Stimulated activated naive CD4-positive, alpha-beta T cell (primary cell): ENCODE measurements around the gene ARHGAP18.

Source experiments
- DNase-seq, 6 experiments: peaks; one replicate each; lab custom pipeline; 2025; lab: John Stamatoyannopoulos, UW

Gene ARHGAP18

DNA sequence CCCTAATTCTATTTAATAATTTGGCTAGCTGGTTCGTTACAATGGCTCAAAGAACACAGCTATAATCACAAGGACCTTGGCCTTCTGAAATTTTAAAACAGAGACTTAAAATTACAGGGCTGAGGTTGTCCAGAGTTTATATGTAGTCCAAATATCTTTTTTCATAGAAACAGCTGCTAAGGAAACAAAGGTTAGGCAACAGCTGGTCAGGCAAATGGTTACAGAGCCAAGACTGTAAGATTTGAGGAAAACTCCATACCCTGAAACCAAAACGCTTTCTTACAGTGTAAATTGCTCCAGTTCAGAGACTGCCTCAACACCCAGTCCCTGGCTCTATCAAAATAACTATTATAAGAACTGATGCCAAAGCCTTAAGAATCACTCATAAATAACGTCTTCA, 9.7 kb upstream of the ARHGAP18 start:
- DNase-seq: no peak

DNA sequence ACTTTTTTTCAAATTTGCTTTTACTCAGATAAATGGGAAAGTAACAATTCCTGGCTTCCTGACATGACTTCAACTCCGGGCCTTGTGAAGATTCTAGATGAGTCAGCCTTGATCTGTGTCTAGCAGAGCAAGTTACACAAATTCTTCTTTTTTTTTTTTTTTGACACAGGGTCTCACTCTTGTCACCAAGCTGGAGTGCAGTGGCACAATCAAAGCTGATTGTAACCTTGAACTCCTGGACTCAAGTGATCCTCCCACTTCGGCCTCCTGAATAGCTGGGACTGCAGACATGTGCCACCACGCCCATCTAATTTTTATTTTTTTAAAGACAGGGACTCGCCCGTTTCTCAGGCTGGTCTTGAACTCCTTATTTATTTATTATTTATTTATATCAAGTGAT, 7.3 kb upstream of the ARHGAP18 start:
- no peak for DNase-seq

DNA sequence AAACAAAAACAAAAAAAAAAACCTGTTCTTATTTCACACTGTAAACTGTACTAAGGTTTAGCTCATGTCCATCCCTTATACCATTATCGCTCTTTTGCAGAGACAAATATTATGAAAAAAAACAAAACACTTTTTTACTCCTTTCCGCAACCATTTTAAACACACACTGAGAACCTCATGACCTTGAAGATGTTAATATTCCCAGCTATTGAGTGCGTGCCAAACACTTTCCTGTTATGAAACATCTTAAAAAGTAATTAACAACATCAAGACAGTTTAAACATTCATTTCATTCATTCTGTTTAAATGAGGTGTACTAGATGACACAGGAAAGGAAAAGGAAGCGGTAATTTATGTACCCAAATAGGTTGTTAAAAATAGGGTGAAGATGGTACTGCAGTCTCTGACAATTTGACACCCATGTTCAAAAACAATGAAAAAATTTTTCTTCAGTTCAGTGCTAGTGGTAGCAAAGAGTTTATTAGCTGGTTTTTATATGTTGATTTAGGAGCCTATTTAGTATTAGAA, 3.9 kb upstream of the ARHGAP18 start:
- no peak for DNase-seq

DNA sequence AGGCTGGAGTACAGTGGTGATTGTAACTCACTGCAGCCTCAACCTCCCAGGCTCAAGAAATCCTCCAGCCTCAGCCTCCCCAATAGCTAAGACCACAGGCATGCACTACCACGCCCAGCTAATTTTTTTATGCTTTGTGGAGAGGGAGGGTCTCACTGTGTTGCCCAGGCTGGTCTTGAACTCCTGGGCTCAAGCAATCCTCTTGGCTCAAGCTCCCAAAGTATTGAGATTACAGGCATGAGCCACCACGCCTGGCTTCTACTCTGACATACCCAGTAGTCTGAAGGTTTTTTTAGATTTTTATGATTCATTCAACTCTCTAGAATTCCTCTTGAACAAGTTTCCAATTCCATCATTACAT, 1.3 kb upstream of the ARHGAP18 start:
- DNase-seq: no peak

DNA sequence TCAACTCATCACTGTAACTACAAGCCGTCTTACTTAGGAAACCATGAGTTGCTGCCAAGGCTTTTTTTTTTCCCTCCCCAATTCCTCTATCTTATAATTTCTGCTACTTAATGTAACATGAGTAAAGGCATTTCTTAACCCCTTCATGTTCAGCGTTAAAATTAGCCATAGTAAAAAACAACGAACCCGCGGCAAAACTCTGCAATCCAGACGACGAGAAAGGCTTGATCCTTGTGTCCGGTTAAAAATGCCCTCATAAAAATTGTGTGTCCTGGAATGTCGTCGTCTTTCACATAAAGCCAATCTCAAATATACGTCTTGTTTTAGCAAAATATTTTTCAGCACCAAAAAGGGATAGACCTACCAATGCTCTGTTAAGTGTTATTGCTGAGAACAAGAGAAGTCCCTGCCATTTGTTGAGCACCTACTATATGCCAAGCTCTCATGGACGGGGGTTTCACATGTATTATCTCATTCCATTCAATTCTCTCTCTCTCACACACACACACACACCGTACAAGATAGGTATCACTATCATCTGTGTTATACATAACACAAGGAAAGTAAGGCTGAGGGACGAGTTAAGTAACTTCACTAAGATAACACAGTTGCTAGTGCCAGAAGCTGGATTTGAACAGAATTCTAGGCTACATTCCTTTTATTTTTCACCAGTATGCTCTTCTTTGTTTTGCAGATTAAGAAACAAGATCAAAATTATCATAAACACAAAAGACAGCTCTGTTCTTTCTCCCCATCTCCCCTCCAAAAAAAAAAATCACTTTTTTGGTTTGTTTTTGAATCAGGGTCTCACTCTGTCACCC, 683 bp upstream of the ARHGAP18 start:
- no peak for DNase-seq

DNA sequence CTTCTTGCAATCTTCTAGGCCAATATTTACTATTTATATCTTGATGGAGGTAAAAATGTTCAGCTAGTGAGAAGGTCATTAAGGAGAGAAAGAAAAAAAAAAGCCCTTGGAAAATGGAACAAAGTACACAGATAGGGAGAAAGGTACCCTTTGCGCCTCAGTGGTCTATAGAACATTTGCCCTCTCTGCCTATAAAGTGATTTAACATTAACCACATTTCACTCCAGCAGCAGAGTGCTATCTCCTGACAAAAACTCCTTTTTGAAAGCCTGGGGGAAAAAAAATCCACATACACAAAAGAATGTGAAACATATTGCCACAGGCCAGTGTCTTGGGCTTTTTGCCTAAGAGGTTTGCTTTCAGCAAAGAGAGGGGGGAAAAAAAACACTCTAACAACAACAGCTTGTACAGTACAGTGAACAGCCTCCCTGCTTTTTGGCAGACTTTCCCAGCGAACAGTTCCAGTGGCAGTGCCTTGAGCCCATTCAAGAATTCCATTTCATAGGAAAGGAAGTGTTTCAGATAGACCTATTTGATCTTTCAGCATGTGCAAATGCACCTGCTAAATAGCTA, 695 bp downstream of the ARHGAP18 start:
- no peak for DNase-seq

DNA sequence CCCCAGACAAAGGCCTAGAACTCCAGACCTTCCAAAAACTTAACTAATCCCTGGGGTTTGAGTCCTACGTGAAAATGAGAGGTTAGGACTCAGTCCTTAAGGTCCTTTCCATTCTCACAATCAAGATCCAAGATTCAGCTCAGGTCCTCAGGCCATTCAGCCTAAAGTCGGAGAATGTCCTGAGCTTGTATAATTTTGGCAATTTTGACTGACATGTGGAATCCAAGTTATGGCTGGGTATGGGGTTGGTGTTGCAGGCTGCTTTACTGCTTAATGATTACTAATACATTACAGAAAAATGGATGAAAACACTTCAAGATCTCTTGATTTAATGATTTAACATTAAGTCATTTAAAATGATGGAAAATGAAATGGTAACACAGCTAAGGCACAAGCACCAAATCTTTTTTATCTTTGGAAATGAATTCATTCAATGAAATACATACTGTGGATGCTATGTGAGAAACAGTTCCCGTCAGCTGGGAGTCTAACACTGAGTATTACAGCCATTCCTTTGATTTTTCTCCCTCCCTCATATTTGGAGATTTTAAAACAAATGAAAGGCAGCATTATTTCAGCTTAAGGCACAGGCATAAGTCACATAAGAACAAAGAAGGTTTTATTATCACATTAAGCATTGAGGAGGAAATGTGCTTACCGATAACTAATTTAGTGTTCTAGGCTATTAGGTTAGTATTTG, 1.3 kb downstream of the ARHGAP18 start:
- DNase-seq: no peak

DNA sequence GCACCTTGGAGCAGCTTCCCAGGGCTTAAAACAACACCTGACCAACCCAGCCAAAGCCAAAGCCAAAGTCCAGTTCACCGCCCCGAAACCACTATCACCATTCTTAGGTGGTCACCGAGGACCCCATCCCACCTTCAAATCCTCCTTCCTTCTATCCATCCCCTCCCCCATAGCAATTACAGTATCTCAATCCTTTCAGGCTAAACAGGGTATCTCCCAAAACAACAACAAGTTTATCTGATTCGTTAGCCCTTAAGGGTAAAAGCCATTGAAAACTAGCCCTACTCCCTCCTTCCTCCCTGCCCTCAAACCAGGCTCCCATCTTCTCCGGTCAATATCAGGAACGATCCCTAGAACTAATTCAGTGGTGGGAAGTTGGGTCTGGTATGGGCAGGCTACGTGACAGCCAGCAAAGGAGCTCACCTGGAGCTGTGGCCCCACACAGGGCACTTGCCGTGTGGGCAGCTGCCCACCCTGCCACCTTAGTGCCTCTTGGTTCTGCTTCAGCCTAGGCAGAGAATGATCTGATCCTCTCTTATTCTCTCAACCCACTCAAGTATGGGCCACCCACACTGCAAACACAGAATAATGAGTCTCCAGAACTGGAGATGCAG, 2.0 kb downstream of the ARHGAP18 start:
- no peak for DNase-seq

DNA sequence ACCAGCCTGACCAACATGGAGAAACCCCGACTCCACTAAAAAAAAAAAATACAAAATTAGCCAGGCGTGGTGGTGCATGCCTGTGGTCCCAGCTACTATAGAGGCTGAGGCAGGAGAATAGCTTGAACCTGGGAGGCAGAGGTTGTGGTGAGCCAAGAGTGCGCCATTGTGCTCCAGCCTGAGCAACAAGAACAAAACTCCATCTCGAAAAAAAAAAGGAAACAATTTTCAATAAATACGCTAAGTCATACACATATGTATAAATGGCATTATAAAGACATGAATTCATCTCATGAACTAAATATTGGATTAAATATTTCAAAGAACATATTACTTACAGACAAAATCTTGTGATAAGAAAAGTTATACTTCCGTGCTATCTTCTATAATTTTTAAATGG, 2.9 kb downstream of the ARHGAP18 start:
- DNase-seq: no peak

DNA sequence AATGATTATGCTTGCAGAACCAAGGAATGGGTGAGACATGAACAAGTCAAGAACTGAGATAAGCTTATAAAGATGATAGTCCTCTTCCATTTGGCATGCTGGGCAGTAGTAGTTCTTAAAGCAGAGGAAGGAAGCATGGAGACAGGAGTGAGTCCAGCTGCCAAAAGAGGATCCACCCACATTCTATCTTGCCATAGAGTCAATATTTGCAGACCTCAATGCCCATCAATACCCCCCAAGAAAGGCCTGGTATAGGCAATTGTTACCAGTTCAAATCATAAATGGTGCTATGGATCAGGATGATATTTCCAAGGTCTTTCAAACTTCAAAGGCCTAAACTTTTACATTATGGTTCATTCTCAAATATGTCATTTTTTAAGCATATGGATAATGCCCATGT, 4.8 kb downstream of the ARHGAP18 start:
- no peak for DNase-seq

DNA sequence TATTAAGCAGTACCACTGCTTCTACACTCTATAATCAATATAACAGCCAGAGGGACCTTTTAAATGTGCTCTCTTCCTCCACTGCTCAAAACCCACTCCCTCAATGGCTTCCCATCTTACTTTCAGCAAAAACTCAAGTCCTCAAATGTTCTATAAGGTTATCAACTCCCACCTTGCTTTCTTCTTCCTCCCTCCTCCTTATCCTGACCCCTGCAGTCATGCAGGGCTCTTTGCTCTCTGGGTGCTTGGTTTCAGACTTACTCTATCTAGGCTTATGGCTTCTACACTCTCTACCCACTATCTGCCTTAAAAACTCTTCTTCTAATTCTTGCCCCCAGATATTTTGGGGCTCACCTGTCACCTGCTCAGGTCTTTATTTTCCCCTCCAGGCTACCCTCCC, 5.3 kb downstream of the ARHGAP18 start:
- DNase-seq: no peak

DNA sequence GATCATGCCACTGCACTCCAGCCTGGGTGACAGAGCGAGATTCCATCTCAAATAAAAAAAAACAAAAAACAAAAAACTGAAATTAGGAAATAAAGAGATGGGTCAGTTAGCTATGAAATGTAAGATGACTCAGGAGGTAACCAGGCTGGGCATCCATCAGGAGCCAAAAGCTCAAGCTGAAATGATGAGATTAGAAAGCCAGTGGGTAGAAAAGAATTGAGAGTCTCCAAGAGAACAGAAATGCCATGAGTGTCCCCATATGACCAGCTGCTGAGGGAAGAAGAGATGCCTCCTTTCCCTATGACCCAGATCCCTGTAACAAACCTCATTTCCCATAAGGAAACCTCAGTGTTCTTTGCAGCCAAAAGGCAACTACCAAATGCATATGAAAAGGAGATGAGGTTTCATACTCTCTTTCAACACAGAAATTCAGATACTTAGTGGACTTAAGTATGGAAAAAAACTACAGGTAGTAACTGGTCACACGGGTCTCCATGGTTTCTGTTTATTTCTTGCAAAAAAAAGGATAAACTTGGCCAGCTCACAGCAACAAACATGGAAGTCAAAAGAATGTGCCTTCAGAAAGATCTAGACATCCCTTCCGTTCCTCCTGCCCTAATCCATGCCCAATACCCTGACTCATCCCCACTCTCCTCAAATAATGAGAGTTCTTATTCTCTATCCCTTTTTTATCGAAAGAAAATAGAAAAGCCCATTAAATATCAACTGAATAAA, 8.1 kb downstream of the ARHGAP18 start:
- DNase-seq: no peak

DNA sequence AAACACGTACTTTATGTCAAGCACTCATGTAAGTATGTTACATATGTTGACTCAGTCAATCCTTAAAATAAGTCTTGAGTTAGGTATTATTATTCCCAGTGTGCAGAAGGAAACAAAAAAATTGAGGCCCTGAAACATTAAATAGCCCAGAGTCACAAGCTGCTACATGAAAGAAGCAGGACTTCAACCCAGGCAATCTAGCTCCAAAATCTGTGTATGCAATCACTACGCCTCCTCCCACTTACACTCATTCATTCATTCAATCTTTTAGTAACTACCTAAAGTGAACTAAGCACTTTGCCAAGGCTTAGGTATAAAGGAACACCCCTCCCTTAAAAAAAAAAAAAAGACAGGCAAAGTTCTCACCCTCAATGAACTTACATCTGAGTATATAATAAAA, 9.3 kb downstream of the ARHGAP18 start:
- DNase-seq: no peak

DNA sequence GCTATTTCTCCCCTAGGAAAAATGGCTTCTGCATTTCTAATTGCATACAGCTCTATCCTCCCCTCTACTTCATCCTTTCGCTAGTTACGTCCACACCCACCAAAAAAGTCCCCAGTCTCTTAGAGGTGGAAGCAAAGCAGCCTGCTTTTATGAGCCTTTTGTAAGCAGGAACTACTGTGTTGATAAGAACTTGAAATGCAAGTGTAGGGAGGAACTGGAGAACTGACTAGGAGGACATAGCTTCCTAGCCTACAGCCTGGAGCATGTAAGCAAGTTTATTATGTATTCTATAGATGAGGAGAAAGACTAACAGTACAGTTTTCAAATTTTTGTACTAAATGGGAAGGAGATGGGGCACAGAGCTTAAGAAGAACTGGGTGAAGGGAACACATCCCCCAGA, 10.3 kb downstream of the ARHGAP18 start:
- no peak for DNase-seq

DNA sequence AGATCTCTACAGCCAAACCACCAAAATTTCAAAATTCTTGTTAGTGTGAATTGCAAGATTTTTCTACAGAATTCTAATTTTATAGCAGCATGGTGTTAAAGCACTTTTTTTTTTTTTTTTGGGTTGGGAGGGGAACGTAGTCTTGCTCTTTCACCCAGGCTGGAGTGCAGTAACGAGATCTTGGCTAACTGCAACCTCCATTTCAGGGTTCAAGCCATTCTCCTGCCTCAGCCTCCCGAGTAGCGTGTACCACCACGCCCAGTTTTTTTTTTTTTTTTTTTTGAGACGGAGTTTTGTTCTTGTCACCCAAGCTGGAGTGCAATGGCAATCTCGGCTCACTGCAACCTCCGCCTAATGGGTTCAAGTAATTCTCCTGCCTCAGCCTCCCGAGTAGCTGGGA, 11.5 kb downstream of the ARHGAP18 start:
- DNase-seq: no peak

DNA sequence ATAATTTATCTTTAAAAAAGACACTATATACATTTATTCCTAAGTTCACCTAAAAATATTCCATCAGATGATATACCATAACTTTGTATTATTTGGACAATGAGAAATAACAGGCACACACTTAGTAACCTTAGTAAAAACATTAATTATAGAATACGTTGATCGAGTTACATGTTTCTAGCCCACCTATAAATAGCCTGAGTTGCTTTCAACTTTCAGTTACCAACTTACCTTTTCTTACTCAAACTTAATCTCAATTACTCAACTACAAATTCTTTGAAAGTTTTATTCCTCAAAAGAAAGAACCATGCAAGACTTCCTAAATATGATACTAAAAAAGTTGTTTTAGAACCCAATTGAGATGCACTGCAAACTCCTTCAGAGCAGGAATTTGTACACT, 12.2 kb downstream of the ARHGAP18 start:
- DNase-seq: no peak

DNA sequence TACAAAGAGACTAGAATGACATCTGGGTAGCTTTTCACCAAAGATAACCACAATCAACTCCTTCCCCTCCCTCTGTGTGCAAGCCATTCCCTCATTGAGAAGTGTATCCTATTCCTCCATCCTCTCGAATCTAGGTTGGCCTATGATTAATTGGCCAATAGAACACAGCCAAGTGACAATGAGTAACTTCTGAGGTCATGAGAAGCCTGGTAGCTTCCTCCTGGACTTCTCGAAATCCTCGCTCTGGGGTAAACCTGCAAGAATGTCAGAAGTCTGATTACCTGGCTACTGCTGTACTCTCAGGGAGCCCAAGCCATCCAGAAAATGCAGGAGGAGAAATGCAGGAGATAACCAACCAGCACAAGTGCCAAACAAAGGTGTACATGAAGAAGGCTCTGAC, 13.1 kb downstream of the ARHGAP18 start:
- no peak for DNase-seq

DNA sequence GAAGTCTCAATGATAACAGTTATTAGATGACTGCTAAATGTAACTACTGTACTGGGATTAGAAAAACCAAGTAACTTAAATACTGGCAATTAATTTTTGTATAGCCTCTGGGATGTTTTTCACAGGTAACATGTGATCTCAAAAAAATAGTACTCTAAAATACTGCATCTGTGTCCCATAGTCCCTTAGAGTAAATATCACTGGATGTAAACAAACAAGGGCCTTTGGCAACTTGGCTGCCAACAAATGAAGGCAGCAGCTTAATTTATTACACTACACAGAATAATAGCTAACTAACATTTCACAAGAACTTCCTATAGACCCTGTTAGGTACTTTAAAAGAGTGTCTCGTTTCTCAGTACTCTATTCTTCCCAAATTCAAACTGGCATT, 14.0 kb downstream of the ARHGAP18 start:
- no peak for DNase-seq

DNA sequence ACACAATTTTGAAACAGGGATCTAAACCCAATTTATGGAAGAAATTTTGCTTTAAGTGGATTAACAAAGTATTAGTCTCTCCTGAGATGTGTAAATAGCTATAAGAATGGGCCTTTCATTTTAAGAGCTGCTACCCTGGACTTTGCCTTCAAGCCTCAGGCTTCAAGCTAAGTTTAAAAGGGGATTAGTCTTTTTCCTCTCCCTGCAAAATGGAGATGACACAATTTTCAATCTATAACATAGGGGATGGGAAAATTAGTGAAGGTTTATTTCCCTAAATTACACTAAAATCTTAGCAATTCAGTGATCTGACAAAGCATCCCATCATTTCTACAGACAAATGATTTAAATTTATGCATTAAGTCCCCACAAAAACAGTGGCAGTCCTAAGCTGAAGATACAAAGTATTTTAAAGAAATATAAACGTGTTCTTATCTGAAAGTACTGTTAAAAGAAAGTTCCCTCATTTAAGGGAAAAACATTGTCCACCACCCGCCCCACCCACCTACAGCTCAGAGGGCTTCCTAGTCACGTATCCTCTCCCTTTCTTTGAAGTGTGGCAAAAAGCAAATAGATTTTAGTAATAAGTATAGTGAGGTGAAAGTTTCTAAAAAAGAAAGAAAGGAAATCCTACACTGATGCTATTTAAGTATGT, 14.5 kb downstream of the ARHGAP18 start:
- no peak for DNase-seq

DNA sequence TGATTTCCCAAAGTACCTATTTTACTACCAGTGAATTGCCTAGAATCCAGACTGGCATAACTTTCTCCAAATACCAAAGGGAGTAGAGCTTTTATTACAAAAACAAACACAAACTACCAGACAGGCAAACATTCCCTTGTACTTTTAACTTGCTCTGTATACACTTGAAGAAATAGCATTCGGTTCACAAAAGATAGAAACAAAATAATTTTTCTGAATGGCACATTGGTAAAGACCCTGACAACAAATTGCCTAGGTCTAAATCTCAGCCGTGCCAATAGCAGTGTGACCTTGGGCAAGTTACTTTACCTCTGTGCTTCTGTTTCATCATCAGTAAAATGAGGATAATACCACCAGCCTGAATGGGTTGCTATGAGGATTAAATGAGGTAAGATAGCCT, 15.9 kb downstream of the ARHGAP18 start:
- DNase-seq: no peak

DNA sequence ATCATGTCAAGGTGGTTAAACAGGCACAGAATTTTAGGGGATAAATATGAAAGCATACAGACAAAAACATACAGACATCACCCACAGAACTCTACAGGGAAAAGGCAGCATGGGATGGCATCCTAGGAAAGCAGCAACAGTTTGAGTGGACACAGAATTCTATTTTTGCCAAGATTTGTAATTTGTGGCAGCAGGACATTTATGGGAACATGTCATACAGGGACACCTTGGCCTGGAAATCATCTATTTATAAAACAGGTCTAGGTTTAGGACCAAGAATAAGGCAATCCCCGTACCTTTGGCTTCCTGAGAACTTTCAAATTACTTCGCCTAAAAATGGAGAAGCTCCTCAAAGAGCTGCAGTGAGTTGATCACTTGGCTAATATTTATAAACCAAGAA, 17.5 kb downstream of the ARHGAP18 start:
- no peak for DNase-seq

DNA sequence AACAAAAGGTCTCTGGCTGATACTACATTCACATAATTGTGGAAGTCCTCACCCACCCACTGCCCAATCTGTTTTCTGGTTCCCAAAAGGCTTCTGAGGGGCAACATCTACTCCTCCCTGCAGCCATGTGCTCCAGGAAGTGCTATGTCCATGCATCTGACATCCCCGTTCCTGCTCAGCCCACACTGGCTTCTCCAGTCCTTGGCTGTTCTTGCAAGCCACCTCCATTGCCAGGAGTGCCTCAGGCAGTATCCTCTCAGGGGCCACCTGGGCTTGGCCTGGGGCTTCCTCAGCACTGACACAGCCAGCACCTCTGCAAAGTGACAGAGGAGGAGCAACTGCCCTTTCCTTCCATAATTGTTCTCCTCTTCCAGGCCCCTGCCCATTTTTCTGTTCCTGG, 18.3 kb downstream of the ARHGAP18 start:
- no peak for DNase-seq
